Thoracic aorta (tissue), 2 donors: ENCODE measurements around the gene SCAMP3. TPM values are rescaled to one million over a fixed set of nuclear protein-coding genes. Genes with fewer than 3 reads are reported as not detected.
"Not testable (repeated sequence)": the region's sequence is repeated elsewhere in the genome, so short reads cannot be mapped to it uniquely, and the experiment has no call there.

Experiments
- ATAC-seq: fragments of 150-250 bp; one replicate; pipeline ENCODE4 v1.8.0; 2017; ENCODE audit warnings: low read depth; ENCODE audit not compliant: insufficient number of reproducible peaks, low FRiP score
- DNase-seq: peaks from one replicate; pipeline ENCODE4 v3.0.0-alpha.2; 2020; ENCODE audit warnings: low spot score
- H3K27ac ChIP-seq, 2 donors: fragments of 200-600 bp; sonication (generic); 1 replicate in 1 of 2; 2 replicates in 1 of 2; pipeline ENCODE4 v1.5.1; 2016; ENCODE audit warnings: mild to moderate bottlenecking in 2 of 2, moderate library complexity in 2 of 2
- H3K27me3 ChIP-seq: fragments of 200-600 bp; sonication (generic); replicated peaks from 2 replicates; pipeline ENCODE4 v1.6.0; 2016; ENCODE audit warnings: mild to moderate bottlenecking; ENCODE audit not compliant: insufficient read depth
- H3K36me3 ChIP-seq: fragments of 200-600 bp; sonication (generic); one replicate; pipeline ENCODE4 v1.5.1; 2016
- H3K4me1 ChIP-seq, 2 donors: fragments of 200-600 bp; sonication (generic); 1 replicate in 1 of 2; 2 replicates in 1 of 2; pipeline versions ENCODE4 v1.5.1 to v1.6.0; 2016; ENCODE audit warnings: low read depth in 2 of 2, mild to moderate bottlenecking in 1 of 2; ENCODE audit not compliant: control insufficient read depth in 1 of 2
- H3K4me3 ChIP-seq: fragments of 200-600 bp; sonication (generic); 2 replicates; pipeline ENCODE4 v1.5.1; 2016; ENCODE audit warnings: mild to moderate bottlenecking
- H3K9me3 ChIP-seq: fragments of 200-600 bp; sonication (generic); 2 replicates; pipeline ENCODE4 v1.5.1; 2016
- CTCF ChIP-seq: fragments of 200-600 bp; sonication (generic); IDR thresholded peaks from one replicate; pipeline ENCODE4 v1.5.1; 2019; ENCODE audit warnings: antibody characterized with exemption
- total RNA-seq, 2 donors: library from RNA; depleted of rRNA; stranded (reverse); fragments of >200 nt; gene quantifications; one replicate each; pipeline versions ENCODE4 v1.1.0 to v1.2.3, GENCODE V29; 2016

SCAMP3 gene
- total RNA-seq, 2 donors from 2014 or later: 32.5 to 50.2 TPM

DNA sequence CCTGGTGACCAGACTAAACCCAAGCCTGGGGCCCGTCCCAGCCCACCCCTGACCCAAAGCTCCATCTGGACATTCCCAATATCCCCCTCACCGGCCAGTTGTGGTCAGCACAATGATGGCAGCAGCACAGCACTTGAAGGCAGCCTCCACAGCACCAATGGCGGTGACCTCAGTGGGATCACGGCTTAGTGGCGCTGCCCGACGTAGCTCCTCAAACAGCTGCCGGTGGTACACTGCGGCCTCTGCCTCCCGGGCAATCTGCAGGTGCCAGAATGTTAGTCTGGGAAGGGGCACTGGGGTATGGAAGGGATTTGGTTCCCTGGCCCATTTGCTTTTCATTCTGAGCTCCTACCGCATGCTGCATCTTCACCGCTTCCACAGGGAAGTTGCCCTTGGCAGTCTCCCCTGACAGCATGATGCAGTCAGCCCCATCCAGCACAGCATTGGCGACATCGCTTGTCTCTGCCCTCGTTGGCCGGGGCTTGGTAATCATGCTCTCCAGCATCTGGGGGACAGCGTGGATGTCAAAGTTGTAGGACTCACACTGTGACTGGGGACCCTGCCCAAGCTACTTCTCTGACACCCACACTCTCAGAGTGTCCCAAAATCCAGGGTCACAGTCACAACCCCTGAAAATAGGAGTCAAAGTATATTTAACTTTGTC is 31.1 kb upstream of the SCAMP3 start:
- no peak overlapping the region for H3K27ac ChIP-seq
- no peak for ATAC-seq
- H3K27me3 ChIP-seq: peaks cover 7% of the 10 kb centered on the region
- no peak for TF ChIP-seq CTCF
- H3K4me3 ChIP-seq: no peak overlapping the region
- H3K36me3 ChIP-seq: no peaks in the 10 kb centered on the region
- H3K9me3 ChIP-seq: no peaks in the 10 kb centered on the region
- no peak for DNase-seq
- peaks cover 5 to 8% of the 10 kb centered on the region in 2 donors for H3K4me1 ChIP-seq

DNA sequence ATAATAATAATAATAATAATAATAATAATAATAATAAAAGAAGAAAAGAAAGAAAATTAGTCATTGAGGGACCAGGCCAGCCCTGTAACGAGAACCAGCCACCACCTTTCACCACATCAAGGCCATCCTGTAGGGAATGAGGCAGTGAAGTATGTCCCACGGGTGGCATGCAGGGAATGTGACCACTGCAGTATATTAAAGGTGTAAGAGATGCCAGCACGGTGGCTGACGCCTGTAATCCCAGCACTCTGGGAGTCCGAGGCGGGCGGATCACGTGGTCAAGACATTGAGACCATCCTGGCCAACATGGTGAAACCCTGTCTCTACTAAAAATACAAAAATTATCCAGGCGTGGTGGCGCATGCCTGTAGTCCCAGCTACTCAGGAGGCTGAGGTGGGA is 28.8 kb upstream of the SCAMP3 start:
- H3K4me3 ChIP-seq, H3K4me1 ChIP-seq, H3K27me3 ChIP-seq, H3K9me3 ChIP-seq, H3K36me3 ChIP-seq, DNase-seq, H3K27ac ChIP-seq, ATAC-seq: not testable (repeated sequence)

- no peak overlapping the region for H3K27ac ChIP-seq
- DNase-seq (no peak), ATAC-seq (no peak)
- H3K4me1 ChIP-seq: no peaks in the 10 kb centered on the region
- H3K9me3 ChIP-seq: no peaks in the 10 kb centered on the region
- no peaks in the 10 kb centered on the region for H3K36me3 ChIP-seq
- H3K4me3 ChIP-seq: no peak overlapping the region
- no peaks in the 10 kb centered on the region for H3K27me3 ChIP-seq
- no peak for TF ChIP-seq CTCF
These were observed 25.9 kb upstream of the SCAMP3 start for GRCh38 chr1:155287987-155288543.

GRCh38 chr1:155286544-155286943 is 24.4 kb upstream of the SCAMP3 start:
- Histone ChIP-seq H3K27me3 (no peaks in the 10 kb centered on the region), H3K27ac (no peak overlapping the region), H3K4me3 (no peak overlapping the region), H3K9me3 (no peaks in the 10 kb centered on the region), H3K4me1 (no peaks in the 10 kb centered on the region), H3K36me3 (no peaks in the 10 kb centered on the region)
- DNase-seq (no peak), ATAC-seq (no peak)
- TF ChIP-seq CTCF: no peak

GRCh38 chr1:155285631-155286044 is 23.5 kb upstream of the SCAMP3 start:
- no peak for DNase-seq
- Histone ChIP-seq H3K4me3 (no peak overlapping the region), H3K27ac (no peak overlapping the region), H3K36me3 (no peaks in the 10 kb centered on the region), H3K9me3 (no peaks in the 10 kb centered on the region), H3K27me3 (no peaks in the 10 kb centered on the region), H3K4me1 (no peaks in the 10 kb centered on the region)
- no peak for TF ChIP-seq CTCF
- ATAC-seq: no peak

GRCh38 chr1:155285063-155285462 is 22.9 kb upstream of the SCAMP3 start:
- ATAC-seq: no peak

More at GRCh38 chr1:155285063-155285462, 22.9 kb upstream of the SCAMP3 start:
- Histone ChIP-seq H3K27me3 (no peaks in the 10 kb centered on the region), H3K27ac (no peak overlapping the region), H3K9me3 (no peaks in the 10 kb centered on the region), H3K36me3 (no peaks in the 10 kb centered on the region), H3K4me3 (no peak overlapping the region), H3K4me1 (no peaks in the 10 kb centered on the region)
- no peak for DNase-seq
- no peak for TF ChIP-seq CTCF
